ENCODE results near the gene MTIF3.
"Not testable (repeated sequence)": the region's sequence is repeated elsewhere in the genome, so short reads cannot be mapped to it uniquely, and the experiment has no call there.

The MTIF3 gene

GRCh38 chr13:27408074-27408473 is 42.3 kb downstream of the MTIF3 start:
- DNase-seq, result no peak

GRCh38 chr13:27406178-27406939 is 44.0 kb downstream of the MTIF3 start:
- DNase-seq, result no peak

- no peak for DNase-seq
Observed at GRCh38 chr13:27405546-27406134, 44.7 kb downstream of the MTIF3 start.

GRCh38 chr13:27404680-27405079 is 45.7 kb downstream of the MTIF3 start:
- DNase-seq, result no peak

- no peak for DNase-seq
Observed at GRCh38 chr13:27403727-27404385, 46.5 kb downstream of the MTIF3 start.

GRCh38 chr13:27403203-27403678 is 47.1 kb downstream of the MTIF3 start:
- no peak for DNase-seq

GRCh38 chr13:27401210-27401609 is 49.2 kb downstream of the MTIF3 start:
- DNase-seq, result no peak

- not testable (repeated sequence) for DNase-seq
Observed at GRCh38 chr13:27400405-27400804, 50.0 kb downstream of the MTIF3 start.

- DNase-seq, result no peak
Observed at GRCh38 chr13:27398360-27398759, 52.0 kb downstream of the MTIF3 start.

- DNase-seq, result no peak
Observed at GRCh38 chr13:27396252-27396846, 54.0 kb downstream of the MTIF3 start.

GRCh38 chr13:27395007-27395510 is 55.3 kb downstream of the MTIF3 start:
- DNase-seq, result no peak

GRCh38 chr13:27393101-27393500 is 57.3 kb downstream of the MTIF3 start:
- DNase-seq, result no peak

- DNase-seq, result no peak
Observed at GRCh38 chr13:27391471-27391870, 58.9 kb downstream of the MTIF3 start.

GRCh38 chr13:27389891-27390290 is 60.5 kb downstream of the MTIF3 start:
- DNase-seq, result no peak

GRCh38 chr13:27388241-27388640 is 62.1 kb downstream of the MTIF3 start:
- no peak for DNase-seq
